H1 (cell line): Measurements from ENCODE around the gene ANKRD9. TPM values are rescaled to one million over a fixed set of nuclear protein-coding genes. Genes with fewer than 3 reads are reported as not detected.
A peak's percentile ranks its signal among the peaks of the same experiment; 100 is the strongest.

Source experiments
- CTCF ChIA-PET: fragments of 300-600 bp; sonication (Branson Sonifier 250); formaldehyde crosslinking; loops from one replicate; lab custom pipeline; 2021; ENCODE audit not compliant: partially characterized antibody; lab: Charles Lee
- POLR2A ChIA-PET: fragments of 300-600 bp; sonication (Branson Sonifier 250); formaldehyde crosslinking; loops from one replicate; lab custom pipeline; 2021; ENCODE audit warnings: inconsistent platforms; ENCODE audit not compliant: partially characterized antibody; lab: Charles Lee
- DNase-seq, 2 experiments: peaks; one replicate each; pipeline versions ENCODE4 v3.0.0 to v3.0.0-alpha.2; 2010 to 2022; ENCODE audit warnings: low spot score in 2 of 2, low read depth in 1 of 2, mixed read lengths in 1 of 2
- FAIRE-seq: peaks from 2 replicates; lab custom pipeline; 2011; peaks lifted over from hg19 to GRCh38; lab: Jason Lieb, UNC
- H2AFZ ChIP-seq: 2 replicates; pipeline ENCODE4 v1.8.1; 2012; ENCODE audit warnings: low read length, inconsistent platforms
- H2AK5ac ChIP-seq: 2 replicates; pipeline ENCODE4 v1.6.1; 2013; ENCODE audit warnings: low read depth, low read length
- H2BK120ac ChIP-seq: replicated peaks from 2 replicates; pipeline ENCODE3; 2013; ENCODE audit warnings: low read depth, low read length, inconsistent platforms
- H2BK12ac ChIP-seq: 2 replicates; pipeline ENCODE4 v1.6.1; 2013; ENCODE audit warnings: low read depth, low read length
- H2BK15ac ChIP-seq: 2 replicates; pipeline ENCODE4 v1.6.1; 2013; ENCODE audit warnings: low read length
- H2BK20ac ChIP-seq: 2 replicates; pipeline ENCODE4 v1.6.1; 2013; ENCODE audit warnings: low read length
- H2BK5ac ChIP-seq: 2 replicates; pipeline ENCODE4 v1.6.1; 2013; ENCODE audit warnings: low read depth, low read length
- H3K14ac ChIP-seq: 2 replicates; pipeline ENCODE4 v1.6.1; 2013; ENCODE audit warnings: inconsistent platforms; ENCODE audit not compliant: insufficient read length
- H3K18ac ChIP-seq: 2 replicates; pipeline ENCODE4 v1.6.1; 2013; ENCODE audit warnings: low read length; ENCODE audit errors: extremely low read depth
- H3K23ac ChIP-seq: 2 replicates; pipeline ENCODE4 v1.6.1; 2013; ENCODE audit warnings: inconsistent platforms; ENCODE audit not compliant: insufficient read length
- H3K23me2 ChIP-seq: 2 replicates; pipeline ENCODE4 v1.6.1; 2013; ENCODE audit warnings: low read depth, low read length
- H3K27ac ChIP-seq: 2 replicates; pipeline ENCODE4 v1.6.1; 2011; ENCODE audit warnings: low read depth, low read length, inconsistent platforms
- H3K27me3 ChIP-seq, 4 experiments: replicated peaks in 1 of 4; 1 replicate in 1 of 4; 2 replicates in 3 of 4; pipeline versions ENCODE4 v1.6.1 to v1.8.1; 2011 to 2013; ENCODE audit warnings: low read length in 3 of 4, mild to moderate bottlenecking in 3 of 4, inconsistent platforms in 2 of 4, mixed read lengths in 2 of 4, moderate library complexity in 1 of 4; ENCODE audit not compliant: control insufficient read depth in 3 of 4, insufficient read depth in 3 of 4; ENCODE audit errors: extremely low read depth in 1 of 4
- H3K36me3 ChIP-seq, 4 experiments: 2 replicates each; pipeline versions ENCODE4 v1.6.1 to v1.8.1; 2011 to 2013; ENCODE audit warnings: mild to moderate bottlenecking in 4 of 4, low read length in 3 of 4, moderate library complexity in 2 of 4, control low read depth in 1 of 4, inconsistent platforms in 1 of 4; ENCODE audit not compliant: insufficient read depth in 4 of 4, control insufficient read depth in 2 of 4
- H3K4ac ChIP-seq: replicated peaks from 2 replicates; pipeline ENCODE3; 2013; ENCODE audit warnings: low read length, low read depth, mixed read lengths, inconsistent platforms; ENCODE audit not compliant: insufficient read length
- H3K4me1 ChIP-seq, 4 experiments: replicated peaks in 1 of 4; 1 replicate in 1 of 4; 2 replicates in 3 of 4; pipeline versions ENCODE4 v1.6.1 to v1.8.1; 2011 to 2013; ENCODE audit warnings: low read length in 3 of 4, inconsistent platforms in 2 of 4, mixed read lengths in 1 of 4; ENCODE audit not compliant: insufficient read depth in 4 of 4, control insufficient read depth in 3 of 4
- H3K4me2 ChIP-seq, 2 experiments: 2 replicates each; pipeline versions ENCODE4 v1.6.1 to v1.8.1; 2011 to 2013; ENCODE audit warnings: low read depth in 2 of 2, low read length in 2 of 2, control low read depth in 1 of 2, inconsistent platforms in 1 of 2, mild to moderate bottlenecking in 1 of 2; ENCODE audit not compliant: insufficient read depth in 1 of 2
- H3K4me3 ChIP-seq, 4 experiments: fragments of 200-600, 300-600 bp in 1 of 4; sonication (generic), shearing (Covaris generic), sonication (Bioruptor Twin) in 1 of 4; 2 replicates each; pipeline versions ENCODE4 v1.5.1 to v1.8.1; 2011 to 2016; ENCODE audit warnings: low read length in 4 of 4, low read depth in 3 of 4, control low read depth in 2 of 4, inconsistent platforms in 2 of 4, mild to moderate bottlenecking in 2 of 4, mixed read lengths in 1 of 4, moderate library complexity in 1 of 4; ENCODE audit not compliant: insufficient read depth in 2 of 4; ENCODE audit errors: extremely low read depth in 1 of 4
- H3K56ac ChIP-seq: replicated peaks from 2 replicates; pipeline ENCODE3; 2013; ENCODE audit warnings: low read depth, mild to moderate bottlenecking, mixed read lengths, low read length, inconsistent platforms; ENCODE audit not compliant: insufficient read length
- H3K79me1 ChIP-seq: 2 replicates; pipeline ENCODE4 v1.6.1; 2013; ENCODE audit warnings: low read depth, low read length, control low read depth
- H3K79me2 ChIP-seq, 2 experiments: 2 replicates each; pipeline versions ENCODE4 v1.6.1 to v1.8.1; 2012 to 2013; ENCODE audit warnings: low read length in 2 of 2, mild to moderate bottlenecking in 2 of 2, inconsistent platforms in 1 of 2; ENCODE audit not compliant: insufficient read depth in 2 of 2, control insufficient read depth in 1 of 2
- H3K9ac ChIP-seq, 4 experiments: replicated peaks in 1 of 4; 1 replicate in 1 of 4; 2 replicates in 3 of 4; pipeline versions ENCODE4 v1.6.1 to v1.8.1; 2011 to 2013; ENCODE audit warnings: low read depth in 3 of 4, low read length in 3 of 4, control low read depth in 2 of 4, mild to moderate bottlenecking in 2 of 4, moderate library complexity in 2 of 4, inconsistent platforms in 1 of 4; ENCODE audit errors: extremely low read depth in 1 of 4
- H3K9me3 ChIP-seq, 2 experiments: 2 replicates each; pipeline versions ENCODE4 v1.6.1 to v1.8.1; 2012 to 2013; ENCODE audit warnings: mild to moderate bottlenecking in 2 of 2, moderate library complexity in 2 of 2, control low read depth in 1 of 2, inconsistent platforms in 1 of 2, low read depth in 1 of 2, low read length in 1 of 2, mixed read lengths in 1 of 2; ENCODE audit not compliant: insufficient read depth in 2 of 2
- H4K20me1 ChIP-seq, 2 experiments: replicated peaks in 1 of 2; 2 replicates each; pipeline versions ENCODE3 to v1.8.1; 2011 to 2013; ENCODE audit warnings: inconsistent platforms in 2 of 2, low read length in 2 of 2, mild to moderate bottlenecking in 1 of 2; ENCODE audit not compliant: insufficient read depth in 2 of 2, control insufficient read depth in 1 of 2
- H4K5ac ChIP-seq: 2 replicates; pipeline ENCODE4 v1.6.1; 2013; ENCODE audit warnings: low read length, low read depth, mixed read lengths, inconsistent platforms; ENCODE audit not compliant: insufficient read length
- H4K8ac ChIP-seq: 2 replicates; pipeline ENCODE4 v1.8.0; 2013; ENCODE audit warnings: mild to moderate bottlenecking, moderate library complexity, low read length, inconsistent platforms; ENCODE audit not compliant: insufficient read depth; ENCODE audit errors: extremely low read depth
- H4K91ac ChIP-seq: replicated peaks from 2 replicates; pipeline ENCODE3; 2013; ENCODE audit warnings: low read length, mixed read lengths, inconsistent platforms; ENCODE audit not compliant: insufficient read length
- RAD21 ChIP-seq, 2 experiments: IDR thresholded peaks in 1 of 2; conservative IDR thresholded peaks in 1 of 2; 2 replicates each; pipeline ENCODE4 v1.6.1; 2011; ENCODE audit warnings: low read depth in 2 of 2, low read length in 2 of 2, improper control_type of control experiment in 1 of 2, inconsistent platforms in 1 of 2, mild to moderate bottlenecking in 1 of 2, moderate library complexity in 1 of 2
- WGBS, 2 experiments: shearing (Covaris generic) in 1 of 2; methylation state at CpG; one replicate each; pipeline versions ENCODE4 v1.1.6 to v1.1.7; 2013 to 2015; ENCODE audit warnings: low lambda C conversion rate in 2 of 2, mixed read lengths in 2 of 2, inconsistent platforms in 1 of 2, low coverage in 1 of 2, missing lambda C conversion rate in 1 of 2; ENCODE audit not compliant: insufficient replicate concordance in 2 of 2, insufficient coverage in 1 of 2, insufficient read length in 1 of 2; ENCODE audit errors: extremely low coverage in 1 of 2, missing lambda C conversion rate in 1 of 2; 5-methylcytosine and 5-hydroxymethylcytosine counted together
- polyA plus RNA-seq, 7 experiments: library from polyadenylated mRNA; depleted of rRNA in 3 of 7; stranded (reverse) in 5 of 7; unstranded in 2 of 7; fragments of >200 nt in 5 of 7; fragments of 200-250 nt in 2 of 7; gene quantifications; 1 replicate in 5 of 7; 2 replicates in 1 of 7; 4 replicates in 1 of 7; pipeline versions ENCODE4 v1.2.1 to v1.2.3, GENCODE V29; 2011 to 2013; ENCODE audit warnings: missing spikeins in 2 of 7, mixed read lengths in 2 of 7
- total RNA-seq: library from RNA; stranded (reverse); fragmentation: NEBNext Ultra II Directional; extraction: Animal tissue kit (Norgen Biotek cat#: 25700); gene quantifications from 2 replicates; pipeline ENCODE4 v1.2.1, GENCODE V29; 2021
- TF ChIP-seq, protein P1 (sequence below), 3 experiments: IDR thresholded peaks; 1 replicate in 2 of 3; 2 replicates in 1 of 3; pipeline versions ENCODE4 v1.5.1 to v1.6.1; 2011; ENCODE audit warnings: low read length in 3 of 3, mild to moderate bottlenecking in 3 of 3, inconsistent platforms in 2 of 3, low read depth in 1 of 3, moderate library complexity in 1 of 3; ENCODE audit not compliant: insufficient read depth in 1 of 3; ENCODE audit errors: control extremely low read depth in 1 of 3
- TF ChIP-seq, protein P2 (sequence below): IDR thresholded peaks from 2 replicates; pipeline ENCODE4 v1.6.1; 2011; ENCODE audit warnings: low read length, improper control_type of control experiment

ANKRD9 gene
- total and polyA plus RNA-seq, 2 of the 8 experiments (the other 6 are each of a cell fraction or from before 2014, with no cell fraction given): 37.0 to 41.8 TPM

DNA sequence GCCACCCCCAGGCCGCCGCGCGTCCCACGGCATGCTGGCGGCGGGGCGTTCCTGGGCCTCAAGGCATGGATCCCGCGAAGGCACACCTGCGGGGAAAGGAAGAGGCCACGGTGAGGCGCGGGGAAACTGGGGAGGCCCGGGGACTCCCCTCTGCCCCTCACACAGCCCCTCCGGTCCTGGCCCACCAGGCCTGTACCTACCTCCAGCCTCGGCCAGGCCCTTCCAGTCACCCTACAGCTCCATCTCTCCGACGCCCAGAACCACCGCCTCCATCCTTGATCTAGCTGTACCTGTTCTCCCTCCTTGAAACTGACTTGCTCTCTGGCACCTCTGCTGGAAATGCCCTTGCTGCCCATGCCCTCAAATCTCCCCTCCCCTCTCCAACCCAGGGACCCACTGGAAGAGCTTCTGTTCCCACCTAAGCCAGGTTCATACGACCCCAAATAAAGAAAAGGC is 1.7 kb downstream of the ANKRD9 start:
- Histone ChIP-seq H3K27me3 (no peaks in the 10 kb centered on the region), H3K79me1 (peaks cover 5% of the 10 kb centered on the region; the same call in 1 of the 2 replicates), H2AK5ac (no peak overlapping the region), H3K14ac (no peak overlapping the region), H3K9ac (no peak overlapping the region), H2BK5ac (no peak overlapping the region), H3K4me1 (peaks cover 0 to 16% (median 11%) of the 10 kb centered on the region in 4 experiments; a peak in 6 of 7 replicates), H2BK20ac (no peak overlapping the region), H3K27ac (no peak overlapping the region), H2BK120ac (no peak overlapping the region), H3K18ac (no peak overlapping the region), H2BK12ac (no peak overlapping the region), H3K23me2 (peaks cover 12% of the 10 kb centered on the region; the same call in 1 of the 2 replicates), H3K9me3 (no peaks in the 10 kb centered on the region), H2BK15ac (no peak overlapping the region), H3K4ac (no peak overlapping the region), H3K36me3 (peaks cover 0 to 13% (median 6%) of the 10 kb centered on the region in 4 experiments; a peak in 6 of 8 replicates), H3K4me3 (no peak overlapping the region), H4K5ac (no peak overlapping the region), H3K23ac (no peak overlapping the region), H4K91ac (no peak overlapping the region), H3K79me2 (no peaks in the 10 kb centered on the region), H3K4me2 (peak overlapping the region; percentile 93 to 98; a peak in 1 of 4 replicates), H2AFZ (no peak overlapping the region), H4K8ac (no peak overlapping the region), H3K56ac (no peak overlapping the region), H4K20me1 (peaks cover 0 to 1% of the 10 kb centered on the region in 2 experiments)
- TF ChIP-seq, protein P1, sequence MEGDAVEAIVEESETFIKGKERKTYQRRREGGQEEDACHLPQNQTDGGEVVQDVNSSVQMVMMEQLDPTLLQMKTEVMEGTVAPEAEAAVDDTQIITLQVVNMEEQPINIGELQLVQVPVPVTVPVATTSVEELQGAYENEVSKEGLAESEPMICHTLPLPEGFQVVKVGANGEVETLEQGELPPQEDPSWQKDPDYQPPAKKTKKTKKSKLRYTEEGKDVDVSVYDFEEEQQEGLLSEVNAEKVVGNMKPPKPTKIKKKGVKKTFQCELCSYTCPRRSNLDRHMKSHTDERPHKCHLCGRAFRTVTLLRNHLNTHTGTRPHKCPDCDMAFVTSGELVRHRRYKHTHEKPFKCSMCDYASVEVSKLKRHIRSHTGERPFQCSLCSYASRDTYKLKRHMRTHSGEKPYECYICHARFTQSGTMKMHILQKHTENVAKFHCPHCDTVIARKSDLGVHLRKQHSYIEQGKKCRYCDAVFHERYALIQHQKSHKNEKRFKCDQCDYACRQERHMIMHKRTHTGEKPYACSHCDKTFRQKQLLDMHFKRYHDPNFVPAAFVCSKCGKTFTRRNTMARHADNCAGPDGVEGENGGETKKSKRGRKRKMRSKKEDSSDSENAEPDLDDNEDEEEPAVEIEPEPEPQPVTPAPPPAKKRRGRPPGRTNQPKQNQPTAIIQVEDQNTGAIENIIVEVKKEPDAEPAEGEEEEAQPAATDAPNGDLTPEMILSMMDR (IDR thresholded peaks at IDR 0.05; ENCODE audit: control extremely low read depth in 1 of 3, insufficient read depth in 1 of 3, low read depth in 1 of 3, low read length in 3 of 3): peak in 2 of 3 experiments; percentile 13 to 37; a peak in 3 of 4 replicates
- TF ChIP-seq, protein P2, sequence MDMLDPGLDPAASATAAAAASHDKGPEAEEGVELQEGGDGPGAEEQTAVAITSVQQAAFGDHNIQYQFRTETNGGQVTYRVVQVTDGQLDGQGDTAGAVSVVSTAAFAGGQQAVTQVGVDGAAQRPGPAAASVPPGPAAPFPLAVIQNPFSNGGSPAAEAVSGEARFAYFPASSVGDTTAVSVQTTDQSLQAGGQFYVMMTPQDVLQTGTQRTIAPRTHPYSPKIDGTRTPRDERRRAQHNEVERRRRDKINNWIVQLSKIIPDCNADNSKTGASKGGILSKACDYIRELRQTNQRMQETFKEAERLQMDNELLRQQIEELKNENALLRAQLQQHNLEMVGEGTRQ: no peak
- TF ChIP-seq RAD21 (IDR thresholded peaks at IDR 0.05 in 1 of 2, conservative IDR thresholded peaks at IDR 0.05 in 1 of 2; ENCODE audit: low read depth in 2 of 2, low read length in 2 of 2): peak in 1 of 2 experiments; percentile 4; a peak in 1 of 4 replicates
- 93% methylated on average over 8 of the region's 21 CpGs; no CpG with 5 or more reads in 1 of the 2 experiments for WGBS, 2 experiments
- DNase-seq (no peak), FAIRE-seq (no peak)
- ChIA-PET POLR2A (interaction anchor here (1.6 kb wide), 1 partner anchor 9 kb away, joined by 8 read pairs; no protein-coding TSS in a partner anchor), CTCF (interaction anchor here (0.6 to 3.4 kb wide), 6 partner anchors 10 to 423 kb away, joined by 3 to 21 read pairs (median 4); no protein-coding TSS in a partner anchor)
